HG03064 (cell line): ENCODE measurements around the gene TUBB4A.

Experiments used
- ATAC-seq: cut with Tn5 transposase; IDR thresholded peaks from one replicate; pipeline ENCODE4 v1.9.1; 2021; ENCODE audit warnings: low read depth; ENCODE audit not compliant: unreplicated experiment

TUBB4A gene

GRCh38 chr19:6498294-6499036, 3.6 kb downstream of the TUBB4A start:
- no peak for ATAC-seq

DNA sequence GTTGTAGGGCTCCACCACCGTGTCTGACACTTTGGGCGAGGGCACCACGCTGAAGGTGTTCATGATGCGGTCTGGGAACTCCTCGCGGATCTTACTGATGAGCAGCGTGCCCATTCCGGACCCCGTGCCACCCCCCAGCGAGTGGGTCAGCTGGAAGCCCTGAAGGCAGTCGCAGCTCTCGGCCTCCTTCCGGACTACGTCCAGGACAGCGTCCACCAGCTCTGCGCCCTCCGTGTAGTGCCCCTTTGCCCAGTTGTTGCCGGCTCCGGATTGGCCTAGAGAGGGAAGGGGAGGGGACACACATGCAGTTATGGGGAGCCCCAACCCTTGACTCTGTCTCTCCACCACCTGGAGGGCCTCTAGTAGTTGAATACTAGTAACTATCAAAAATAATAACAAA, 6.2 kb downstream of the TUBB4A start:
- no peak for ATAC-seq

GRCh38 chr19:6494438-6495036, 7.6 kb downstream of the TUBB4A start:
- no peak for ATAC-seq

DNA sequence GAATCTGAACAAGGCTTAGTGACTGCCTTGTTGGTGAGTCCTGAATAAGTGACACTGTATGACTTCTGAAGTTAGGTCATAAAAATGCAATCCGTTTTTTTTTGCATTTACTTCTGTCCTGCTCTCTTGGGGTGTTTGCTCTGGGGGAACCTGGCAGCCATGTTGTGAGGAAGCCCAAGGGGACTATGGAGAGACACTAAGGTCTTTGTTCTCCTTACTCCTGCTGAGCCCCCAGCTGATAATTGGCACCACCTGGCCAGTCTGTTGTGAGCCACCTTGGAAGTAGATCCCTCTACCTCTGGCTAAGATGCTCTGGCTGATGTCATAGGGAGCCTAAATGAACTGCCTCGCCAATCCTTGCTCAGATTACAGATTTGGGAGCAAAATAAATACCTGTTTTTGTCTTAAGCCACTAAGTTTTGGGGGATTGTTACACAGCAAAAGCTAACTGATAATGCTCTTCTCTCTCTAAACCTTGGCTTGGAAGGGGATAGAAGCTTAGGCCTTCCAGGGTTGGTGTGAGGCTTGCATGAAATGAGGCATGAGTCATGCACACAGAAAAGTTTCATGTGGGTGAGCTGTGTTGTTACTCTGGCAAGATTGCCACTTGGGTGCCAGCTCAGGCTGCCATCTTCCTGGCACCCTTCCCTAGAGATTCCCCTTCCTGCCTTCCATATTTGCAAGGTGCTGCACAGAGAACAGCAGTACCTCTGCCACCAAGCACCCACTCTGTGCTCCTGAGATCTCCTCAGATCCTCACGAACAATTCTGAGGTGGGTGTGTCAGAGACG, 10.1 kb downstream of the TUBB4A start:
- no peak for ATAC-seq

GRCh38 chr19:6490134-6490533, 12.0 kb downstream of the TUBB4A start:
- ATAC-seq: no peak

GRCh38 chr19:6489278-6490061, 12.6 kb downstream of the TUBB4A start:
- ATAC-seq: no peak

DNA sequence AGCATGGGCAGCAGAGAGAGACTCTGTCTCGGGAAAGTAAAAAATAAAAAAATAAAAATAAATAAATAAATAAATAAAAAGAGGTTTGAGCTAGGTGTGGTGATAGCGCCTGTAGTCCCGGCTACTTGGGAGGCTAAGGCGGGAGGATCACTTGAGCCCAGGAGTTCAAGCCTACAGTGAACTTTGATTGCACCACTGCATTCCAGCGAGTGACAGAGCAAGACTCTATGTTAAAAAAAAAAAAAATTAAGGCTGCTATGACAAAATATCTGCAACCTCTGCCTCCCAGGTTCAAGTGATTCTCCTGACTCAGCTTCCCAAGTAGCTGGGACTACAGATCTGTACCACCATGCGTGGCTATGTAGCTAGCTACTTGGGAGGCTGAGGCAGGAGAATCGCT, 17.3 kb downstream of the TUBB4A start:
- ATAC-seq: no peak

DNA sequence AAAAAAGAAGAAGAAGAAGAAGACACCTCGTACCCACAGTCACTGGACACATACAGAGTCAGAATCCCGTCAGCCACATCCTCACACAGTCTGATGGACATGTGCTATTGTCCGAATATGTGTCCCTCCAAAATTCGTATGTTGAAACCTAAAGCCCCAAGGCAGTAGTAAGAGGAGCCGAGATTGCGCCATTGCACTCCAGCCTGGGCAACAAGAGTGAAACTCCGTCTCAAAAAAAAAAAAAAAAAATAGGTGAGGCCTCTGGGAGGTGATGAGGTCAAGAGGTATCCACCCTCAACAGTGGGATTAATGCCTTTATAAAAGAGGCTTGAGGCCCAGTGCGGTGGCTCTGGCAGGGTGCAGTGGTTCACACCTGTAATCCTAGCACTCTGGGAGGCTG, 17.9 kb downstream of the TUBB4A start:
- ATAC-seq: no peak

DNA sequence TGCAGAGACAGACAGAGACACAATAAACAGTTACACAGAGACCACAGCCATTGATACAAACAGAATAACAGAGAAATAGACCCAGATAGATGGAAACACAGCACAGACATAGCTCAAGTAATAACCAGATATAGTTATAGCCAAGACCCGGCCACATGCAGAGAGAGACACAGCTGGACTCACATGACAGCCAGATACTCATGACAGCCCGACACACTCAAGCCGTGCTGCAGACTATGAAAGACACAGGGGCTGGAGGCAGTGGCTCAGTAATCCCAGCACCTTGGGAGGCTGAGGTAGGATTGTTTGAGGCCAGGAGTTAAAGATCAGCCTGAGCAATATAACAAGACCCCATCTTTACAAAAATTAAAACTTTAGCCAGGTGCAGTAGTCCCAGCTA, 18.9 kb downstream of the TUBB4A start:
- ATAC-seq: no peak

GRCh38 chr19:6482343-6482686, 19.8 kb downstream of the TUBB4A start:
- ATAC-seq: no peak

GRCh38 chr19:6481541-6482342, 20.4 kb downstream of the TUBB4A start, which contains the start of gene DENND1C:
DENND1C (minus strand) TSS chr19:6481787; CDS start chr19:6481695, 92 bp downstream.
- ATAC-seq: peak; percentile 79

DNA sequence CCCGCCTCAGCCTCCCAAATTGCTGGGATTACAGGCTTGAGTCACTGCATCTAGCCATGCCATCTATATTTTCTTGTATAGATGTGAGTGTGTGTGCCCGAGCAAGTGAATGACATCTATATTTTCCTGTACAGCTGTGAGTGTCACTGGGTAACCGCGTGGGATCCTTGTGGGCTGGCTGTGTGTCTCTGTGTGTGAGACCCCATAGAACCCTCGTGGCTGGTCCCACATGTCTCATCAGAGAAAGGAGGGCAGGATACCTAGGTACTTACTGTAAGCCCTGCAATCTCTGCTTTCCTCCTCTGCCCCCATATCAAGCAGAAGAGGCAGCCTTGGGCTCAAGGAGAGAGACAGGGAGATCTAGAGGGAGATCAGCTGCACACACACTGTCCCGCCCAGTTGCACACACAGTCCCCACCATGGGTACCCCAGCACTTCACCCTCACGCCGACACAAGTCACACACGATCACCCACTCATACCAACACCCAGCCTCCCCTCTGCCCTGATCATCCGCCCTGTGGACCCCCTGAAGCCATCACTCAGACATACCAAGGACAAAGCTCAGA, 21.2 kb downstream of the TUBB4A start:
- ATAC-seq: peak; percentile 7

GRCh38 chr19:6479836-6480398, 22.2 kb downstream of the TUBB4A start:
- no peak for ATAC-seq

GRCh38 chr19:6478815-6479214, 23.3 kb downstream of the TUBB4A start:
- ATAC-seq: no peak

GRCh38 chr19:6476896-6477431, 25.1 kb downstream of the TUBB4A start:
- ATAC-seq: no peak

DNA sequence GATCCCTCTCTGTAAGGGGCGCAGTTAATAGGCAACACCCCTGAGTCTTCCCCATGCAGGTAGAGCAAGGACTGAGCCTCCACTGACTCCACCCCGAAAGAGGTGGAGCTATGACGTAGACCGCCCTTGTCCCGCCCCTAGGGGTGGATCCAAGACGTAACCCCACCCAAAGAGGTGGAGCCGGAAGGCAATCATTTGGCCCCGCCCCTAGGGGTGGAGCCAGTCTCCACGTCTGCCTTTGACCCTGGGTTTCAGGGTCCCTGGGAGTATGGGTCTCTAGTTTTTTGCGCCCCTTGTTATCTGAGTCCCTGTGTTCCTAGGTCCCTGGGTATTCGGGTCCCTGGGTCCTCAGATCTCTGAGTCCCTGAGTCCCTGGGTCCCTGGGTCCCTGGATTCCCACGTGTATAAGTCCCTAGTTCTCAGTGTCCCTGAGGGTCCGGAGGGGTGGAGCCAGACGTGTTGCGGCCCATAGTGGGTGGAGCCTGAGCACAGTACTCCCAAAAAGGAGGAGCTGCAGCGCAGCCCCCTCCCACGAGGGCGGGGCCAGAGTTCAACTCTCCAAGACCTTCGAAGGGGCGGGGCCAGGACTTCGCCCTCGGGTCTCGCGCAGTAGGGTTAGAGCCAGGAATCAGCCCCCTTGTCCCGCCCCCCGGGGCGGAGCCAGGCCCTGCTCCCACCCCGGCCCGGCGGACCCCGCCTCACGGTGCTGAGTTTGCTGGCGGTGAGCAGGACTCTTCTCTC, 25.8 kb downstream of the TUBB4A start:
- no peak for ATAC-seq

GRCh38 chr19:6475321-6476108, 26.6 kb downstream of the TUBB4A start:
- no peak for ATAC-seq

GRCh38 chr19:6473647-6474046, 28.5 kb downstream of the TUBB4A start:
- no peak for ATAC-seq
